Spleen (tissue), 7 donors: Measurements from ENCODE around the gene STK40.

Experiments used
- CTCF ChIP-seq, 11 experiments: fragments of 200-600 bp in 7 of 11; fragments of 450-650 bp in 4 of 11; sonication (generic) in 4 of 11; IDR thresholded peaks in 8 of 11; conservative IDR thresholded peaks in 3 of 11; 1 replicate in 7 of 11; 2 replicates in 4 of 11; pipeline versions ENCODE4 v1.4.0 to v1.8.0; 2016 to 2021; ENCODE audit warnings: antibody characterized with exemption in 11 of 11, inconsistent platforms in 4 of 11, mild to moderate bottlenecking in 1 of 11
- POLR2A ChIP-seq, 3 donors: fragments of 450-650 bp; IDR thresholded peaks; one replicate each; pipeline ENCODE4 v1.5.1; 2017; ENCODE audit warnings: antibody characterized with exemption in 3 of 3, mild to moderate bottlenecking in 1 of 3
- POLR2AphosphoS5 ChIP-seq, 3 donors: sonication (generic); formaldehyde crosslinking; IDR thresholded peaks; one replicate each; pipeline ENCODE4 v1.5.1; 2017; ENCODE audit warnings: antibody characterized with exemption in 3 of 3
- donor health status: DM: no; HTN: no; CAD: no; lungs with moderate emphysema.
- donor health status: DM: no; HTN: no; CAD: no.
- donor health status: DM: no; HTN: no; CAD: no.

GRCh38 chr1:36385410-36386264 lies at the start of gene STK40:
- TF ChIP-seq CTCF (IDR thresholded peaks at IDR 0.05 in 8 of 11, conservative IDR thresholded peaks at IDR 0.05 in 3 of 11), result peak in 2 of 11 experiments; percentile 4 to 13
- peak; percentile 85 to 91 (median 91) for TF ChIP-seq POLR2AphosphoS5 (IDR thresholded peaks at IDR 0.05)
- TF ChIP-seq POLR2A (IDR thresholded peaks at IDR 0.05), result peak in 1 of 3 donors; percentile 83
